ENCODE measurements around the gene IRGC. TPM values are rescaled to one million over a fixed set of nuclear protein-coding genes. Genes with fewer than 3 reads are reported as not detected.
"Not testable (repeated sequence)": the region's sequence is repeated elsewhere in the genome, so short reads cannot be mapped to it uniquely, and the experiment has no call there.

IRGC gene
- total RNA-seq, 1 experiment from 2014 or later: not detected

DNA sequence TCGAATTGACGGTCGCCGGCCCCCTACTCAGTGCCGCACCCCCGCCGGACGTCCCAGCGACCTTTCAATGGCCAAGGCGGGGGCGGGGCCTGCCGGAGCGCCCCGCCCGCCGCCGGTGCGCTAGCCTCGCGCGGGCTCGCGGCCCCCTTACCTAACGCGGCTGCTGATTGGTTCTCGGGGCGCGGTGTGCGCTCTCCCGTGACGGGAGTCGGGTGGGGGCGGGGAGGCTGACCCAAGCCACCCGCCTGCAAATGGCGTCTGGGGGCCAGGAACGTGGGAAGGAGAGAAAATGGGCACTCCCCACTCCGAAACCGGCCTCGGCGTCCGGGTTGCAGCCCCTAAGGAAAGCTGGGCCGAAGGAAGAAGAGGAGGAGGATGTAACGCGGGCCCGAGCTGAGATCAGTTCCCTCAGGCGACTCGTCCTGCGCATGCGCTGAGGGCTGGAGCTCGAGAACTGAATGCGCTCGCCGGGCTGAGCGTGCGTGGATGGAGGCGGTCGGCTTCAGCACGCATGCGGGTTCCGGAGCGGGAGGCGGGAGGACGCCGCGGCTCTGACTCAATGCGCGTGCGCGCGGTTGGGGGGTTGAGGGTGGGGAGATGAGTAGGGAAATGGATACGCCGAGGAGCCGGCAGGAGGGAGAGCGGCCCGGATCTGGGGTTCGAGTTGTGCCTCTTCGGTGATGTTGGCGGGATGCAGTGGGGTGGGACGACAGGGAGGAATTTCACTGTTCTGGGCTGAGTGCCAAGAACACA is 38.8 kb downstream of the IRGC start, which contains the start of gene SMG9:
Gene SMG9, minus strand, starts transcription at position 460 of the 753 bp plus-strand sequence. CDS start 4,221 bp downstream, outside the sequence.
- DNase-seq (ENCODE audit: low read depth): peak; percentile 100

DNA sequence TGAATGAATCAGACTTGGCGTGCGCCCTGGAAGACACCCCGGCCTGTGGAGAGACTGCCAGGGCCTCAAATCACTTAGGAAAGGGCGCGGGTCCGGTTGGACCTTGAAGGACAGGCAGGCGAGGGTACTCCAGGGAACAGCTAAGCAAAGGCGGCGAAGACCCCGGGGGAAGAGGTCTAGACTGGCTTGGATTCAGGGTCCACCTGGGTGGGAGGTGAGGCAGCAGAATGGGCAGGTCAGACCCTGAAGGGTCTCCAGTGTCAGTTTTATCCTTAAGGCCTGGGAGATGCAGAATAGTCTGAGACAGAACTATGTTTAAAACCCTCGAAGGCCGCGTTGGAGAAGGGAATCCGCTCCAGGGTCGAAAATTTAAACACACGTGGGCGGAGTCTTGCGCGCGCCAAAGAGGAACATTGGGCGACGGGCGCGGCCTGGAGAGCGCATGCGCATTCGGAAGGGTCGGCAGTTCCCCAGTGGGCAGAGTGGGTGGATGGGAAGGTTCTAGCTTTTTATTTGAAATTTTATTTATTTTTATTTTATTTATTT is 39.5 kb downstream of the IRGC start:
- DNase-seq (ENCODE audit: low read depth): peak; percentile 83

DNA sequence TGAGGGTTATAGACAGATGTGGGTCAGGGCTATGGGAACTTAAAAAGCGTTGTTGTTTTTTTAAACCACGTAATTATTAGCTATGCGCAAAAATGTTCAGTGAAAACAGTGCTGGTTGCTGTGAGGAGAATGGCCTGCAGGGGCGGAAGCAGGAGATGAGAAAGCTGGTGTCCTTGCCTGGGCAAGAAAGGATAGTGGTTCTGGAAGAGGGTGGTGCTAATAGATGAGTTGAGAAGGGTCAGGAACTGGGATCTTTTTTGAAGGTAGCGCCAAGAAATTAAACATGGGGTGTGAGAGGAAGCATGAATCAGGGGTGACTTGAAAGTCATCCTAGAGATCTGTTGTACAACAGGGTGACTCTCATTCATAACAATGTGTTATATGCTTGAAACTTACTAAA is 43.6 kb downstream of the IRGC start:
- DNase-seq (ENCODE audit: low read depth): peak; percentile 76

DNA sequence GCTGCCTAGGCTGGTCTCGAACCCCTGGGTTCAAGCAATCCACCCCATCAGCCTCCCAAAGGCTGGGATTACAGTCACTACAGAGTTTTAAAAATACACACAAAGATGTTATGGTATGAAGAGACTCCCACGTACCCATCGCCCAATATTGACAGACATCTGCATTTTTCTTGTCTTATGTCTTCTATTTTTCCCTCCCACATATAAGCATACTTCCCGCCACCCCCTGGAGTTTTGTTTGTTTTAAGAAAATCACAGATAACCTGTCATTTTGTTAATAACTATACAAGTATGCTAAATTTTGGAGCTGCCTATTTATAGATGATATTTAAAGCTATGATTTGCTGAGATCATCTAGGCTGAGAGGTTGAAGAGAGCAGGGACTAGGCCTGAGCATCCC is 45.1 kb downstream of the IRGC start:
- no peak for DNase-seq (ENCODE audit: low read depth)

DNA sequence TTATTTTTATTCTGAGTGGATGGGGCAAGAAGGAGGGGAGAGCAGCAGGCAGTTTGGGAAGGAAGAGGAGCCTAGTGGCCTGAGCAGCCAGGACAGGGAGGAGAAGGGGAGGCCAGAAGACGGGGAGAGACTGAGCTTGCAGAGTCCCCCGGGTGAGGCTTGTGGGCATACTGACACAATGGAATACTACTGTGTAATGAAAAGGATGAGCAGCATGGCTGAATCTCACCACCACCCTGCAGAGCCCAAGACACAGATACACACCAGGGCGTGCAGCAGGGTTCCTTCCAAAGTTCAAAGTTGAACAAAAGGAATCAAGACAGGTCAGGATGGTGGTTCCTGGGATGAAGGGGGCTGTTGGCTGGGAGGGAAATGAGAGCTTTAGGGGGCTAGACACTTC is 46.9 kb downstream of the IRGC start:
- no peak for DNase-seq (ENCODE audit: low read depth)

DNA sequence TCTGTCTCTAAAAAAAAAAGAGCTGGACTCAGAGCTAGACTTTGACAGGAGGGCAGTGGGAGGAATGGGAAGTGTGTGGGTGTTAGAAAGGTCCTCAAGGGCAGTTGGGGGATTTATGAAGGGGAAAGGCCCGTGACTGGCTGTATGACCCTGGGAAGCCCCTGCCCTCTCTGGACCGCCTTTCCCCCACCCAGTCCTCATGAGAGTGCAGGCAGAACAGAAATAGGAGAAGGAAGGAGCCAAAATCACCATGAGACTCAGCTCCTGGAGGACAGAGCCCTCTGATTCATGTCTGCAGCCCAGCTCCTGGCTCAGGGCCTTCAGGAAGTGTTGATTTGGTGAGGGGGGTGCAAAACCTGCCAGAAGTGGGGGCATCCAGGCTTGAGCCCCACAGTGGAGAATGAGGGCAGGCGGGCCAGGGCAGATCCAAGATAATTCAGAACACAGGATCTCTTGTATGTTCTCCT is 47.6 kb downstream of the IRGC start:
- DNase-seq (ENCODE audit: low read depth): peak; percentile 54

DNA sequence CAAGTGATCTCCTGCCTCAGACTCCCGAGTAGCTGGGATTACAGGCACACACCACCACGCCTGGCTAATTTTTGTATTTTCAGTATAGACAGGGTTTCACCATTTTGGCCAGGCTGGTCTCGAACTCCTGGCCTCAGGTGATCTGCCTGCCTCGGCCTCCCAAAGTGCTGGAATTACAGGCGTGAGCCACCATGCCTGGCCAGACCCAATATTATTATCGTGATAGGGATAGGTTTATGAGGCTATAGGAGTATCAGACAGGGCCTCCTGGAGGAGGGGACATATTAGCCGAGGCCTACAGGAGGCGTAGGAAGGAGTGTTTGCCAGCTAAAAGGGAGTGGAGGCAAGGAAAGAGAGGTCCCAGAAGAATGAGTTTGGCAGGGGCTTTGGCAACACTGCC is 48.8 kb downstream of the IRGC start:
- not testable (repeated sequence) for DNase-seq (ENCODE audit: low read depth)

DNA sequence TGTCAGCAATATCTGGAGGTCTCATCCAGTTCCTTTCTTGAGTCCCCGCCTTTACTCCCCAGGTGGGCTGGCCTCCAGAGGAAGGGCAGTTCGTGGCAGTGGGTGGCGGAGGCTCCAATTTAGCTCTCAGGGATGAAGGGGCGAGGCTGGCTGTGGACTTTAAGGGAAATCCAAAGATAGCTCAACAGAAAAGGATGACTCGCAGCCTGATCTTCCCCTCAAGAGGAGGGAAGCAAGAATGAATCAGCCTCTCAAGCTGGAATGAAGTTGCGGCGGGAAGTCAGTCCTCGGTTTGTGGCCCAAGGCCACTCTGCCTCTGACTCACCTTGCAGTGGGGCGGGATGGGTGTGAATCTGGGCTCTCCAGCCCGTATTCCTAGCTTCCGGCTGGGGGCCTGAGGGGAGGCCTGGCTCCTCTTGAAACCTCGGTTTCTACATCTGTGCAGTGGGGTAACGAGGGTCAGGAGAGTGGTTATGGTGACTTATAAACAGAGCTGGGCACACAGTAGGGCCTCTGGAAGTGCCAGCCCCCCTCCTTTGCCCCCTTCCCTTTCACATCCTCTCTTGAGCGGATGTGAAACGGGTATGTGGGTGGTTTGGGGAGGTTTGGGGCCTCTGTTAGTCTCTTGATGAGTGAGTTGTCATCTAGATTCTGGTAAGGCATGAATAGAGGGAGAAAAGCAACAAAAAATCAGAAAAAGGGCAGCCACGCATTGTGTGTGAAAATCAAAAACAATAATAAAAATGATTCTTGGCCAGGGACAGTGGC is 49.4 kb downstream of the IRGC start:
- DNase-seq (ENCODE audit: low read depth): peak; percentile 99

DNA sequence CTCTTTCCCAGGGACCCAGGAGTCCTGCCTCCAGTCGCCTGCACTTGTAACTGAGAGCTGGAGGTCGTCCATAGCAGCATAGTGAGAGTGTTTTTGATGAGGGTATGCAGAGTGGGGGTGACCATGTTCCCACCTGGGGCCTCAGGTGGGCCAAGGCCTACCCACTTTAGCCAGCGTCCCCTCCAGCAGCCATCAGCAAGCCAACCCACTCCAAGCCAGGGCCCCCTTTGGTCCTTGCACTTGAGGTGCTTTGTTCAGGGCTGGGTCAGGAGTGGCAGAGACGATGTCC is 50.8 kb downstream of the IRGC start:
- no peak for DNase-seq (ENCODE audit: low read depth)

DNA sequence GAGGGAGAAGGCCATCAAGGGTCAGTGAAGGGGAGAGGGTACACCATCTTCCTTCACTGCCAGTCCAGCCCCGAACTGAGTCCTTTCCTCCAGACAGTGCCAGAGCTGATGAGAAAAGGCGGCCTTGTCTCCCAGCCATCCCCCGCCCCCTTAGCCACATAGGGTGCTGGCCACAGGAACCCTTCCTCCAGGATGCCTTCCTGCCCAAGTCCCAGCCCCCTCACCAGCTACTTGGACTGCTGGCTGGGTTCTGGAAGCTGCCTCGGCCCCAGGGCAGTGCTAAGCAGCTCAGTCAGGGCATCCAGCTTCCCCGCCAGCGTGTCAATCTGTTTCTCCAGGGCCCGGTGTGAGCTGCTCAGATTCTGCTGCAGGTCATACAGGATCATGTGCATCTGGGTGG is 51.4 kb downstream of the IRGC start:
- DNase-seq (ENCODE audit: low read depth): no peak

DNA sequence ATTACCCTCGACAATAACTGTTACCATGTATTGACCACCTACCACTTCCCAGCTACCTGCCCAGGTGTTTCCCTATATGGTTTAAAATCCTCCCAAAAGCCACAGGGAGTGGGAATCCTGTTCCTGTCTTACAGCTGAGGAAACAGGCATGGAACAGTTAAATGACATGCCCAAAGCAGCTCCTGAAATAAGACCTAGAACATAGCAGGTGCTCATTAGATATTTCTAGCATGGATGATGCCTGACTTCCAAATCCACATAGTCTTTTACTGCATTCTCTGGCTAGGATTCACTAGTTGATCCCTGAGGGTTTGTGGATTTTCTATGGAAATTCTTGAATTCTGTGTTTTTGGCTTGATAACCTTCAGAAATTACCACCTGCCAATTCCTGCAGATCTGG is 51.9 kb downstream of the IRGC start:
- no peak for DNase-seq (ENCODE audit: low read depth)

DNA sequence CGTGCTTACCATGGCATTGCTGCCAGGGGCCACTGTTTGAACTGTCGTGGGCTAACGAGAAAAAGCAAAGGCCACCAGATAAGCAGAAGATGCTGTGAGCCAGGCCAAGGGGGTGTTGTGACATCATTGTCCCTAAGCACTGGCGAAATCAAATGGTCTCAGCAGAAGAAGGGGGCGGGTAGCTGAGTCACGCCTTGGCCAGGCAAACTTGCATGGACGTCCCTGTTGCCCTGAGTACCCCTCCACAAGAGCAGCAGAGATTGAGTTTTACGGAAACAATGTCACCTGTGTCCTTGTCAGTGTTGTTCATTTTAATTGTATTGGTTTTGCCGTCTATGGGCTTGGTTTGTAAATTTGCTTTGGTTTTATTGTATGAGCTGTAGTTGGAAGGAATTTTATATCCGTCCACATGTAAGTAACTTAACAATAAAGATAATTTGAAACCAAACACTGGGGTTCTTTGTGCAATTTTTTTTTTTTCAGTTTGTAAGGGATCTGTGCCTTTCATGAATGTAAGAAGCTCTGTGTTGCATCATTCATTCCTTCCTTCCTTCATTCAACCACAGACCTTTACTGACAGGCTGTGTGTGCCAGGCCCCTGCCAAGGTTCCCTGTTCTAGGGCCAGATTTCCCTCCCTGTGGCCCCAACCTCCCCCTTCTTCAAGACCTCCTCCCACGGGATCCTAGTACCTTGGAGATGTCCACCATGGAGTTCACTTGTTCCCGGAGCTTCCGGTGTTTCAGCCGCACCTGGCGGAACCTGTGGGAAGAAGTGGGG is 52.6 kb downstream of the IRGC start:
- DNase-seq (ENCODE audit: low read depth): no peak

DNA sequence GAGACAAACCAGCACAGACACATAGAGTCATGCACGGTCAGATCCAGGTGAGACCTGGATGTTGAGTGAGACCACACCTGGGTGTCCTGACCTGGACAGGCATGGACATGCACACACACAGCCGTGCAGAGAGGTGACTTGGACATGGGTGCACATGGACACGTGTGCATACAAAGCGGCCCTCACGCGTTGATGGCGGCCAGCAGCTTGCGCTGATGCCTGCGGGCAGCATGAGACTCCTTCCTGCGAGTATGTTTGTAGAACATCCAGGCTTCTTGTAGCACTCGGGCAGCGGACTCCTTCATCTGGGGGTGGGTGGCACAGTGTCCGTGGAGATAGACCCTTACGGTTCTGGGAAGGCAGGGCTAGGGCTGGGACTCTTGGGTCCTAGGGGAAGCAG is 53.4 kb downstream of the IRGC start:
- no peak for DNase-seq (ENCODE audit: low read depth)

Other genes starting within 250 kb of the IRGC start
- gene PHLDB3, start 211.3 kb upstream of the IRGC start, total RNA-seq (2014; rRNA removed; shearing (Covaris generic)): 7.8 and 17.6 TPM in 2 replicates
- gene ETHE1, start 188.9 kb upstream of the IRGC start, total RNA-seq (2014; rRNA removed; shearing (Covaris generic)): 17.9 and 29.7 TPM in 2 replicates
- not detected in 2 replicates for gene ZNF575, start 182.9 kb upstream of the IRGC start, total RNA-seq (2014; rRNA removed; shearing (Covaris generic))
- gene XRCC1, start 140.5 kb upstream of the IRGC start, total RNA-seq (2014; rRNA removed; shearing (Covaris generic)): 40.1 and 42.7 TPM in 2 replicates
- gene PINLYP, start 140.3 kb upstream of the IRGC start, total RNA-seq (2014; rRNA removed; shearing (Covaris generic)): 0.11 and 0.12 TPM in 2 replicates
- gene IRGQ, start 119.9 kb upstream of the IRGC start, total RNA-seq (2014; rRNA removed; shearing (Covaris generic)): 15.8 and 20.4 TPM in 2 replicates
- 13.8 and 16.0 TPM in 2 replicates for gene ZNF576, start 119.5 kb upstream of the IRGC start, total RNA-seq (2014; rRNA removed; shearing (Covaris generic))
- not detected in 2 replicates for gene SRRM5, start 104.0 kb upstream of the IRGC start, total RNA-seq (2014; rRNA removed; shearing (Covaris generic))
- 40.5 and 41.9 TPM in 2 replicates for gene ZNF428, start 96.4 kb upstream of the IRGC start, total RNA-seq (2014; rRNA removed; shearing (Covaris generic))
- gene CADM4, start 76.2 kb upstream of the IRGC start, total RNA-seq (2014; rRNA removed; shearing (Covaris generic)): 4.8 and 9.9 TPM in 2 replicates
- 159 and 206 TPM in 2 replicates for gene PLAUR, start 45.9 kb upstream of the IRGC start, total RNA-seq (2014; rRNA removed; shearing (Covaris generic))
- gene SMG9, start 38.9 kb downstream of the IRGC start, total RNA-seq (2014; rRNA removed; shearing (Covaris generic)): 14.1 and 20.3 TPM in 2 replicates
- gene KCNN4, start 64.9 kb downstream of the IRGC start, total RNA-seq (2014; rRNA removed; shearing (Covaris generic)): 6.0 and 9.8 TPM in 2 replicates
- gene LYPD5, start 86.4 kb downstream of the IRGC start, total RNA-seq (2014; rRNA removed; shearing (Covaris generic)): 0.89 and 2.9 TPM in 2 replicates
- 5.8 and 17.6 TPM in 2 replicates for gene ZNF283, start 111.2 kb downstream of the IRGC start, total RNA-seq (2014; rRNA removed; shearing (Covaris generic))
- 0.11 and 0.57 TPM in 2 replicates for gene ZNF404, start 167.9 kb downstream of the IRGC start, total RNA-seq (2014; rRNA removed; shearing (Covaris generic))
- gene ZNF45, start 219.2 kb downstream of the IRGC start, total RNA-seq (2014; rRNA removed; shearing (Covaris generic)): 11.3 and 12.6 TPM in 2 replicates
- 3.0 and 6.3 TPM in 2 replicates for gene ZNF221, start 235.2 kb downstream of the IRGC start, total RNA-seq (2014; rRNA removed; shearing (Covaris generic))